ENCODE results near the gene LIG3. TPM values are rescaled to one million over a fixed set of nuclear protein-coding genes. Genes with fewer than 3 reads are reported as not detected.
A peak's percentile ranks its signal among the peaks of the same experiment; 100 is the strongest.
"Not testable (repeated sequence)": the region's sequence is repeated elsewhere in the genome, so short reads cannot be mapped to it uniquely, and the experiment has no call there.

Gene LIG3
- total and polyA plus RNA-seq, 9 donors: 21.6 to 26.6 (median 22.9) TPM

- peak; percentile 37 for DNase-seq
- 36% methylated on average over 5 of the region's 5 CpGs for WGBS (ENCODE audit: insufficient coverage)
- H3K4me1 ChIP-seq (ENCODE audit: control insufficient read depth, insufficient read depth, low read length): peaks cover 4% of the 10 kb centered on the region
- no peaks in the 10 kb centered on the region for H3K9me3 ChIP-seq (replicated peaks; ENCODE audit: control insufficient read depth, low read depth, low read length)
- peaks cover 47% of the 10 kb centered on the region for H3K36me3 ChIP-seq (ENCODE audit: control insufficient read depth, insufficient read depth, low read length)
- no peak overlapping the region for H3K27ac ChIP-seq (ENCODE audit: low read length)
- H3K4me3 ChIP-seq (ENCODE audit: low read length): no peak overlapping the region
- H3K27me3 ChIP-seq (ENCODE audit: control insufficient read depth, insufficient read depth, low read length): no peaks in the 10 kb centered on the region
Measured at GRCh38 chr17:35011671-35012216, 31.4 kb downstream of the LIG3 start.

- H3K27ac ChIP-seq (ENCODE audit: low read length): no peak overlapping the region
- no peaks in the 10 kb centered on the region for H3K27me3 ChIP-seq (ENCODE audit: control insufficient read depth, insufficient read depth, low read length)
- no peak overlapping the region for H3K4me3 ChIP-seq (ENCODE audit: low read length)
- 100% methylated on average over 4 of the region's 4 CpGs for WGBS (ENCODE audit: insufficient coverage)
- DNase-seq: no peak
- H3K4me1 ChIP-seq (ENCODE audit: control insufficient read depth, insufficient read depth, low read length): peaks cover 4% of the 10 kb centered on the region
- no peaks in the 10 kb centered on the region for H3K9me3 ChIP-seq (replicated peaks; ENCODE audit: control insufficient read depth, low read depth, low read length)
- H3K36me3 ChIP-seq (ENCODE audit: control insufficient read depth, insufficient read depth, low read length): peaks cover 36% of the 10 kb centered on the region
Measured at GRCh38 chr17:35016369-35016768, 36.1 kb downstream of the LIG3 start.

GRCh38 chr17:35017021-35017420 is 36.7 kb downstream of the LIG3 start:
- Histone ChIP-seq H3K27ac (ENCODE audit: low read length) (no peak overlapping the region), H3K36me3 (ENCODE audit: control insufficient read depth, insufficient read depth, low read length) (peaks cover 30% of the 10 kb centered on the region), H3K9me3 (replicated peaks; ENCODE audit: control insufficient read depth, low read depth, low read length) (no peaks in the 10 kb centered on the region), H3K27me3 (ENCODE audit: control insufficient read depth, insufficient read depth, low read length) (no peaks in the 10 kb centered on the region), H3K4me3 (ENCODE audit: low read length) (no peak overlapping the region), H3K4me1 (ENCODE audit: control insufficient read depth, insufficient read depth, low read length) (no peaks in the 10 kb centered on the region)
- 97% methylated on average over 4 of the region's 4 CpGs for WGBS (ENCODE audit: insufficient coverage)
- DNase-seq: no peak

GRCh38 chr17:35018814-35019213 is 38.5 kb downstream of the LIG3 start:
- H3K9me3 ChIP-seq (replicated peaks; ENCODE audit: control insufficient read depth, low read depth, low read length): no peaks in the 10 kb centered on the region
- 50% methylated on average over 1 of the region's 2 CpGs for WGBS (ENCODE audit: insufficient coverage)
- peaks cover 4% of the 10 kb centered on the region for H3K4me1 ChIP-seq (ENCODE audit: control insufficient read depth, insufficient read depth, low read length)
- no peak overlapping the region for H3K27ac ChIP-seq (ENCODE audit: low read length)
- no peak for DNase-seq
- no peak overlapping the region for H3K4me3 ChIP-seq (ENCODE audit: low read length)
- no peaks in the 10 kb centered on the region for H3K27me3 ChIP-seq (ENCODE audit: control insufficient read depth, insufficient read depth, low read length)
- H3K36me3 ChIP-seq (ENCODE audit: control insufficient read depth, insufficient read depth, low read length): peaks cover 24% of the 10 kb centered on the region

GRCh38 chr17:35019386-35020179 is 39.3 kb downstream of the LIG3 start:
- Histone ChIP-seq H3K4me3 (ENCODE audit: low read length) (no peak overlapping the region), H3K4me1 (ENCODE audit: control insufficient read depth, insufficient read depth, low read length) (peaks cover 4% of the 10 kb centered on the region), H3K36me3 (ENCODE audit: control insufficient read depth, insufficient read depth, low read length) (peaks cover 20% of the 10 kb centered on the region), H3K9me3 (replicated peaks; ENCODE audit: control insufficient read depth, low read depth, low read length) (no peaks in the 10 kb centered on the region), H3K27ac (ENCODE audit: low read length) (no peak overlapping the region), H3K27me3 (ENCODE audit: control insufficient read depth, insufficient read depth, low read length) (no peaks in the 10 kb centered on the region)
- DNase-seq: peak; percentile 72
- no CpG with 5 or more reads among the region's 6 CpGs for WGBS (ENCODE audit: insufficient coverage)

GRCh38 chr17:35021520-35022380 is 41.4 kb downstream of the LIG3 start:
- H3K27me3 ChIP-seq (ENCODE audit: control insufficient read depth, insufficient read depth, low read length): no peaks in the 10 kb centered on the region
- 60% methylated on average over 6 of the region's 11 CpGs for whole genome bisulfite sequencing (ENCODE audit: insufficient coverage)
- no peak overlapping the region for H3K4me3 ChIP-seq (ENCODE audit: low read length)
- H3K36me3 ChIP-seq (ENCODE audit: control insufficient read depth, insufficient read depth, low read length): peaks cover 10% of the 10 kb centered on the region
- peaks cover 4% of the 10 kb centered on the region for H3K4me1 ChIP-seq (ENCODE audit: control insufficient read depth, insufficient read depth, low read length)
- no peak for DNase-seq
- H3K9me3 ChIP-seq (replicated peaks; ENCODE audit: control insufficient read depth, low read depth, low read length): no peaks in the 10 kb centered on the region
- no peak overlapping the region for H3K27ac ChIP-seq (ENCODE audit: low read length)

- H3K27ac ChIP-seq (ENCODE audit: low read length): no peak overlapping the region
- DNase-seq: peak; percentile 24
- no peaks in the 10 kb centered on the region for H3K27me3 ChIP-seq (ENCODE audit: control insufficient read depth, insufficient read depth, low read length)
- peaks cover 5% of the 10 kb centered on the region for H3K36me3 ChIP-seq (ENCODE audit: control insufficient read depth, insufficient read depth, low read length)
- H3K4me1 ChIP-seq (ENCODE audit: control insufficient read depth, insufficient read depth, low read length): peaks cover 4% of the 10 kb centered on the region
- no peak overlapping the region for H3K4me3 ChIP-seq (ENCODE audit: low read length)
- H3K9me3 ChIP-seq (replicated peaks; ENCODE audit: control insufficient read depth, low read depth, low read length): no peaks in the 10 kb centered on the region
- 54% methylated on average over 7 of the region's 8 CpGs for WGBS (ENCODE audit: insufficient coverage)
Measured at GRCh38 chr17:35022536-35023063, 42.3 kb downstream of the LIG3 start.

- no peak overlapping the region for H3K27ac ChIP-seq (ENCODE audit: low read length)
Measured at GRCh38 chr17:35023538-35023937, 43.2 kb downstream of the LIG3 start.

GRCh38 chr17:35025541-35025940 is 45.2 kb downstream of the LIG3 start:
- DNase-seq: no peak
- no peak overlapping the region for H3K27ac ChIP-seq (ENCODE audit: low read length)
- WGBS (ENCODE audit: insufficient coverage): 80% methylated on average over 1 of the region's 1 CpG
- H3K36me3 ChIP-seq (ENCODE audit: control insufficient read depth, insufficient read depth, low read length): no peaks in the 10 kb centered on the region
- peaks cover 4% of the 10 kb centered on the region for H3K4me1 ChIP-seq (ENCODE audit: control insufficient read depth, insufficient read depth, low read length)
- no peaks in the 10 kb centered on the region for H3K27me3 ChIP-seq (ENCODE audit: control insufficient read depth, insufficient read depth, low read length)
- no peak overlapping the region for H3K4me3 ChIP-seq (ENCODE audit: low read length)
- H3K9me3 ChIP-seq (replicated peaks; ENCODE audit: control insufficient read depth, low read depth, low read length): no peaks in the 10 kb centered on the region

More at GRCh38 chr17:35023538-35023937, 43.2 kb downstream of the LIG3 start:
- Histone ChIP-seq H3K36me3 (ENCODE audit: control insufficient read depth, insufficient read depth, low read length) (peaks cover 5% of the 10 kb centered on the region), H3K9me3 (replicated peaks; ENCODE audit: control insufficient read depth, low read depth, low read length) (no peaks in the 10 kb centered on the region), H3K27me3 (ENCODE audit: control insufficient read depth, insufficient read depth, low read length) (no peaks in the 10 kb centered on the region), H3K4me3 (ENCODE audit: low read length) (no peak overlapping the region), H3K4me1 (ENCODE audit: control insufficient read depth, insufficient read depth, low read length) (peaks cover 4% of the 10 kb centered on the region)
- no peak for DNase-seq
- 100% methylated on average over 1 of the region's 3 CpGs for WGBS (ENCODE audit: insufficient coverage)

GRCh38 chr17:35028097-35028496 is 47.8 kb downstream of the LIG3 start:
- WGBS (ENCODE audit: insufficient coverage): no CpG with 5 or more reads among the region's 4 CpGs
- H3K36me3 ChIP-seq (ENCODE audit: control insufficient read depth, insufficient read depth, low read length); H3K27me3 ChIP-seq (ENCODE audit: control insufficient read depth, insufficient read depth, low read length); H3K27ac ChIP-seq (ENCODE audit: low read length); H3K4me3 ChIP-seq (ENCODE audit: low read length); H3K9me3 ChIP-seq (replicated peaks; ENCODE audit: control insufficient read depth, low read depth, low read length); DNase-seq; H3K4me1 ChIP-seq (ENCODE audit: control insufficient read depth, insufficient read depth, low read length): not testable (repeated sequence)

Data from muscle of leg (tissue), 11 donors.